LoVo (cell line): ENCODE data around the gene VAV2.
"Not testable (repeated sequence)": the region's sequence is repeated elsewhere in the genome, so short reads cannot be mapped to it uniquely, and the experiment has no call there.

Source experiments
- DNase-seq: peaks from one replicate; pipeline ENCODE4 v3.0.0-alpha.2; 2016; ENCODE audit warnings: low spot score

Gene VAV2

GRCh38 chr9:133763272-133764183 lies 228.6 kb downstream of the VAV2 start:
- DNase-seq: no peak

GRCh38 chr9:133762488-133763271 lies 229.4 kb downstream of the VAV2 start:
- DNase-seq: no peak

- no peak for DNase-seq
Measured at GRCh38 chr9:133761641-133762248, 230.4 kb downstream of the VAV2 start.

GRCh38 chr9:133760713-133761290 lies 231.3 kb downstream of the VAV2 start:
- DNase-seq: no peak

GRCh38 chr9:133759946-133760345 lies 232.2 kb downstream of the VAV2 start:
- no peak for DNase-seq

GRCh38 chr9:133759146-133759900 lies 232.8 kb downstream of the VAV2 start:
- no peak for DNase-seq

GRCh38 chr9:133758228-133758627 lies 233.9 kb downstream of the VAV2 start:
- DNase-seq: no peak

- no peak for DNase-seq
Measured at GRCh38 chr9:133754688-133755227, 237.4 kb downstream of the VAV2 start.

GRCh38 chr9:133754187-133754586 lies 237.9 kb downstream of the VAV2 start:
- DNase-seq: no peak

- no peak for DNase-seq
Measured at GRCh38 chr9:133752739-133753446, 239.2 kb downstream of the VAV2 start.

- DNase-seq: no peak
Measured at GRCh38 chr9:133750982-133751649, 241.0 kb downstream of the VAV2 start.

- no peak for DNase-seq
Measured at GRCh38 chr9:133747309-133747708, 244.8 kb downstream of the VAV2 start.

GRCh38 chr9:133744528-133744927 lies 247.6 kb downstream of the VAV2 start:
- DNase-seq: not testable (repeated sequence)

- peak; percentile 76 for DNase-seq
Measured at GRCh38 chr9:133742849-133743444, 249.2 kb downstream of the VAV2 start.

GRCh38 chr9:133742251-133742650 lies 249.9 kb downstream of the VAV2 start:
- no peak for DNase-seq

- no peak for DNase-seq
Measured at GRCh38 chr9:133741716-133742115, 250.4 kb downstream of the VAV2 start.

- DNase-seq: no peak
Measured at GRCh38 chr9:133740911-133741310, 251.2 kb downstream of the VAV2 start.

- DNase-seq: no peak
Measured at GRCh38 chr9:133739408-133740280, 252.5 kb downstream of the VAV2 start.
